ENCODE measurements around the gene RPA4.

GRCh38 chrX:96838537-96838936 lies 45.2 kb upstream of the RPA4 start:
- no peak for TF ChIP-seq POLR2AphosphoS5 (IDR thresholded peaks at IDR 0.05)
- no peak for TF ChIP-seq CTCF (IDR thresholded peaks at IDR 0.05)
- TF ChIP-seq POLR2A (IDR thresholded peaks at IDR 0.05), result no peak

Data from breast epithelium (tissue), 3 donors.